GM19324 (cell line): ENCODE data around the gene FSTL4.

Source experiments
- ATAC-seq: cut with Tn5 transposase; IDR thresholded peaks from one replicate; pipeline ENCODE4 v1.9.1; 2021; ENCODE audit warnings: mild to moderate bottlenecking, moderate library complexity; ENCODE audit not compliant: unreplicated experiment, low FRiP score

The FSTL4 gene

GRCh38 chr5:133612249-133612860, at the start of gene FSTL4:
FSTL4 (minus strand) TSS chr5:133612541.
- ATAC-seq: no peak

GRCh38 chr5:133661389-133661788, 49.0 kb upstream of the FSTL4 start:
- no peak for ATAC-seq

- ATAC-seq: no peak
These were observed 46.0 kb upstream of the FSTL4 start for GRCh38 chr5:133658327-133658726.

DNA sequence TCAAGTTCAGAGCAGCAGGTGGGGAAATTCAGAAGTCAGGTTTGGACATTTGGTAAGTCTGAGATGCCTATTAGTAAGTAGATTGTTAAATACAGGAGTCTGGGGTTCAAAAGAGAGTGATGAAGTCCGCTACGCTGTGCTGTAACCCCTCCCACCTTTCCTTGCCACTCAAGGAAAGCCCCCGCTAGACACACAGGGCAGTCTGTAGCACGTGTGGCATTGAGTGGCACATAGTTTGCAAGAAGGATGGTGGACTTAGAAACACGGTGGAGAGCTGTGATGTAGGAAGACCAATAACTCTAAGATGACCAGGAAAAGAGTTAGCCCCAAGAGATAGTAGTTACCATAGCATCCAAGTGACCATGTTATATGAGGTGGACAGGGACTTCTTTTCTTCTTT, 44.7 kb upstream of the FSTL4 start:
- no peak for ATAC-seq

DNA sequence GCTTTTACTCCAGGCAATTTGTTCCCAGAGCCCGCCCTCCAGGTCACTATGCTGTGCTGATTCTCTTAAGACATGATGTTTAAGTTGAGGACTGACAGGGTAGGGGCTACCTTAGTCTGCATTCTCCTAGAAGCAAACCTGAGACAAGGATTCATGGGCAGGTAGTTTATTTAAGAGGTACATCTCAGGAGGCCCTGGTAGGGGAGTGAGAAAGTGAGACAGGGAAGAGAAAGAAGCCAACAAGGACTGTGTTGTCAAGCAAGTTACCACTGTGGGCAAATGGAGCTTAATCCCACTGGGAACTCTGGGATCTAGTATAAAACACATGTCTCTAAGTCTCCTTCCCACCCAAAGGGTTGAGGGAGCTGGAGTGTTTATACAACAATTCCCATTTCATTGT, 43.6 kb upstream of the FSTL4 start:
- no peak for ATAC-seq

DNA sequence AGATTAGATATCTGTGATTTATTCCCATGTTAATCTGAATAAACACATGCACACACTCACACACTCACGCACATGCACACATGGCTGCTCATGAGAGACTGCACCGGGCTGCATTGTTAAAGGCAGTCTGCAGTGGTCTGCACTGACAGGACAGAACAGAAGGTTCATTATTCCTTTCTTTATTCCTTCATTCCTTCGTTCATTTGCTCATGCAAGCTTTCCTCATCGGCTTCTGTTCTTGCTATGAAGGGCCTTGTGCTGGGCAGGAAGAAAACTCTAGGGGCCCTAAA, 41.4 kb upstream of the FSTL4 start:
- ATAC-seq: no peak

DNA sequence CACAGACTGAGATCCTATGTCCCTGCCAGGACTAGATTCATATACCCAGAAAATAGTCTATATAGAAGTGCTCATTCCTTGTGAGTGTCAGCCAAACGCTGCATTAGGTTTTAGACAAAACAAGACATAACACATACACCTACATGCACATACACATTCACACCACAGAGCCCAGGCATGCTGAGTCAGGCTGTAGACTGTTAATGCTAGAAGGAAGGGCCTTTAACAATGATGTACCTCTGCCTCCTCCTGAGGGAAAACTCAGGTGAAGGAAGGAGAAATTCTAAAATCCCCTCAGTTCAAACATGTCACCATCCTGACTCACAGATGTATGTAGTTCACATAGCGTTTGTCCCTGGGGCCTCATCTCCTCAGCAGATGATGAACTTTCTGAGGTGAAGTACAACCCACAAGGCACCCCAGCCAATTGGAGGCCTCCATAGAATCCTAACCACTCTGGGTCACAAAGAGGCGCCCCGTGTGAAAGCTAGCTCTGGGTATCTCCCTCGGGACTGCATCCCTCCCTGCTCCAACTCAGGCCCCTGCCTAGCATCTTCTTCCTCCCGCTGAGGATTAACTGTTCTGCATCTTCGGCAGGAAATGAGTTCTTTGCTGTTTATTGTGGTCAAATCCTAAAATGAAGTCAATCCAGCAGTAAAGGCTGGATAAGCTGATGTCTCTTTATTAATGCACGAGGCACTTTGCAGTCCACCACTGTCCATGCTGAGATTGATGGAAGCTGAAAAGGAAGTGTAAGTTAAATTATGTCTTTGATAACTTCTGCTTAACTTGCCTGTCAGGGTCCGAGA, 40.8 kb upstream of the FSTL4 start:
- ATAC-seq: no peak

GRCh38 chr5:133644000-133644865, 31.9 kb upstream of the FSTL4 start:
- no peak for ATAC-seq

GRCh38 chr5:133643365-133643764, 31.0 kb upstream of the FSTL4 start:
- no peak for ATAC-seq

DNA sequence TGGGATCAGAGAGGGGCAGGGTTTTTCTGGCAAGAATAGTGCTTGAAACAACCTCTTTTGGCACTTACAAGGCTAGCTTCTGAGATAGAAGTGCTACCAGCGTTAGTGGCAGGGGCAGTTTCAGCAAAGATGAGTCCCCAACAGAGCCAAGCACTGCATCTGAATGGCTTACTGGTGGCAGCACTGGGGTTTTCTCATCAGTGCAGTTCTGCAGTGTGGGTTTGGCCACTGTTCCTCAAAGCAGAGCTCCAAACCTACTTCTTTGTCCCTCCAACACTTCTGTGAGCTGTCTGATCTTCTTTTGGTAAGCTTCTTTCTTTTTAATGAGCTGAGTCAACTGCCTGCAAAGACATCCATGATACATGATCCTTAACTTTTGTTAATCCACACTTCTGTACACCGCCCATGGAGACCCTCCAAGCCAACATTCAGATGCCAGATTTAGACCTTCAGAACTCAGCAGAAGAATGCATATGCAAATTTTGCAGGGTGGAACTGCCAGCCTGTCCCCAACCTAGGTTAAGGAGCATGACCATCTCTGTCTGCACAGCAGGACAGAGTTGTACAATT, 29.9 kb upstream of the FSTL4 start:
- ATAC-seq: no peak

GRCh38 chr5:133641683-133642082, 29.3 kb upstream of the FSTL4 start:
- ATAC-seq: no peak

- ATAC-seq: no peak
These were observed 27.6 kb upstream of the FSTL4 start for GRCh38 chr5:133639850-133640528.

DNA sequence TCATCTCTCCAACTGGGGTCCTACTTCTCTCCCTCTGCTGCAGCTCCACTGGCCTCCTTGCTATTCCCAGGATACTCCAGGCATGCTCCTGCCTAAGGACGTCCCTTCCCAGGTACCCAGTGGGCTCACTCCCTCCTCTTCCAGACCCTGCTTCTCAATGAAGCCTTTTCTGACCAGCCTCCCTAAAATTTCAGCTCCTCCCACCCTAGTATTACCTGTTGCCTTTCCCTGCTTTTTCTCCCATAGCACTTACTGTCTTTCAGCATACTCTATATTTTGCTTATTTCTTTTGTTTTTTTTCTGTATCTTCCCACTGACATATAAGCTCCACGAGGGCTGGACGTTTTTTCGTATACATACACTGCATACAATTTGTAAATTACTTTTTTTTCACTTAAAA, 26.1 kb upstream of the FSTL4 start:
- no peak for ATAC-seq

DNA sequence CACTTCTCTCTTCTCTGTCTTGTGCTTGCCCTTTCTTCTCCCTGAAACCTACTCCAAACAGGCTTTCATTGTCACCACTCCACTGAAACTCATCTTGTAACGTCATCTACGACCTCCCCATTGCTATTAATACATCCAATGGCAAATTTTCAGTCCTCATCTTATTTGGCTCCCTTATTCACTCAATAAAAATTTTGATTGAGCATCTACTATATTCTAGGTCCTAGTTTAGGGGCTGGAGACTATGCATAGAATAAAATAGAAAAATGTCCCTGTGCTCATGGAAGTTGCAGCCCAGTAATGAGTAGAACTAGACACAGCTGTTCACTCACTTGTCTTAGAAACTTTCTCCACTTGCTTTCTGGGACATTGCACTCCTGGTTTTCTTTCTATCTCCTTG, 24.9 kb upstream of the FSTL4 start:
- ATAC-seq: no peak

DNA sequence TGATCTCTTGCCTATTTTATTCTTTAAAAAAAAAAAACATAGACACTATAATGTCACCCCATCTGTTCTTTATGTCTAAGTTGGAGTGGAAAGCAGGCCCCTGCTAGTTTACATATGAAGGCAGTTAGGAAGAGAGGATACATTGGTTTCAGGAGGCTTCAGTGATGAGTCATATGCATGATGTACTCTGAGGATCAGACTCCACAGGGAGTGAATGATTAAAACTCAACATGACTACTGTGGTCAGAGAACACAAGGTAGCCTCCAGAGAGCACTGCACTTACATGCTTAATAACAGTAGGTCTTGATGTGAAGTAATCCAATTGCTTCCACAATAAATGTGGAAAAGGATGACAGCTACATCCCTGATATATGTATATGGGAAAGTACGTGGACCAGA, 22.7 kb upstream of the FSTL4 start:
- no peak for ATAC-seq

- ATAC-seq: no peak
These were observed 14.8 kb upstream of the FSTL4 start for GRCh38 chr5:133627180-133627579.

- ATAC-seq: no peak
These were observed 12.0 kb upstream of the FSTL4 start for GRCh38 chr5:133624316-133624715.

DNA sequence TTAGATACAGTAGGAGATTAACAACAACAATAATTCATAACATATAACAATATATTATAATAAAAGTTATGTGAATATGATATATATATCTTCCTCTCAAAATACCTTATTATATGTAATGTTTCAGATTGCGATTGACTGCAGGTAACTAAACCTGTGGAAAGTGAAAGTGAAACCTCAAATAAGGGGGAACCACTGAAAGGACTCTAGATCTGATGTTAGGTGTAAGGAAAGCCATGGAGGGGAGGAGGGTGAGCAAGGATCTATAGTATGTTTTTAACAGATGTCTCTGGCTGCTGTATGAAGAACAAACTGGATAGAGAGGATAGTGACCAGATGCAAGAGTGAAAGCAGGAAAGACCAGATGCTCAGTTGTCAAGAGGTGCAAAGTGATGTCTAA, 5.8 kb upstream of the FSTL4 start:
- no peak for ATAC-seq

DNA sequence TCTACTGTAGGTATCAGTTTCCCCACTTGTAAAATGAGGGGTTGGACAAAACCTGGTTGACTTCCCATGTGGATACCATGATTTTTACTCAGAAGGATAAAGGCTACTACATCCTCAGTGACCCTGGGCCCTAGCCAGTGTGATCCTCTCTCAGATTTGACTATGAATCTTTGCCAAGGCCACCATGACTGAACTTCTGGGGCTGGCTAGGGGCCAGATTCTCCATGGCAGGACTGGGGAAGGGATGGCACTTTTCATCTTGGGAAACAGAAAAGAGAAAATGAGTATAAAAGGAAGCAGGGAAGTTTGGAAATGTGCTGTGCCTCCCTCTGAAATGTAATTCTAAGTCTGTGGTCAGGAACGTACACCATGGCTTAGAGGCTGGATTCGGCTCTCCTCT, 1.4 kb upstream of the FSTL4 start:
- no peak for ATAC-seq

DNA sequence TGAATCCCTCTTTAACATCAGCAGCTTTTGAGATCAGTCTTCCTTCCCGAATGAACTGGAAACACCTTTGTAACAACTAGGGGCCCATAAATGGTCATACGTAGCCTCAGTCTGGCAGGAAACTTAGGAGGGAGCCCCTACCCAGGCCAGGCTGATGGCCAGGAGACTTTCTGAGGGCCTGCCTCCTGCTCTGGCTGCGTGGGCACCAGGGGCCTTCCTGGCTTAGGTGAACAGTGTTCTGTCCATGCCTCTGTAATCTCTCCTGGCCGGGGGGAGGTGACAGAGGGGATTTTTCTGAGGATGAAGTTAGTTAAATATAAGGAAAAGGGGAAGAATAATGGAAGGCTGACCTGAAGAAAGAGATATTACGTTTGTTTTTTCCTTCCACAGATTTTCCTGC, 843 bp upstream of the FSTL4 start:
- no peak for ATAC-seq
